ENCODE data around the gene RAB3GAP2.
"Not testable (repeated sequence)": the region's sequence is repeated elsewhere in the genome, so short reads cannot be mapped to it uniquely, and the experiment has no call there.

The RAB3GAP2 gene

DNA sequence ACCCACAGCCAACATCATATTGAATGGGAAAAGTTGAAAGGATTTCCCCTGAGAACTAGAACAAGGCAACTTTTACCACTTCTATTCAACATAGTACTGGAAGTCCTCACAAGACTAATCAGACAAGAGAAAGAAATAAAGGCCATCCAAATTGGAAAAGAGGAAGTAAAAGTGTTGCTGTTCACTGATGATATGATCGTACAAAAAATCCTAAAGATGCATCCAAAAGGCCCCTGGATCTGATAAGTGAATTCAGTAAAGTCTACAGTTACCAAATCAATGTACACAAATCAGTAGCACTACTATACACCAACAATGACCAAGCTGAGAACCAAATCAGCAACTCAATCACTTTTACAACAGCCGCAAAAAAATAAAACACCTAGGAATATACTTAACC lies 28.3 kb downstream of the RAB3GAP2 start:
- no peak overlapping the region for H3K27ac ChIP-seq
- TF ChIP-seq ZFX (IDR thresholded peaks at IDR 0.05; ENCODE audit: borderline replicate concordance) = no peak
- TF ChIP-seq, protein P1, sequence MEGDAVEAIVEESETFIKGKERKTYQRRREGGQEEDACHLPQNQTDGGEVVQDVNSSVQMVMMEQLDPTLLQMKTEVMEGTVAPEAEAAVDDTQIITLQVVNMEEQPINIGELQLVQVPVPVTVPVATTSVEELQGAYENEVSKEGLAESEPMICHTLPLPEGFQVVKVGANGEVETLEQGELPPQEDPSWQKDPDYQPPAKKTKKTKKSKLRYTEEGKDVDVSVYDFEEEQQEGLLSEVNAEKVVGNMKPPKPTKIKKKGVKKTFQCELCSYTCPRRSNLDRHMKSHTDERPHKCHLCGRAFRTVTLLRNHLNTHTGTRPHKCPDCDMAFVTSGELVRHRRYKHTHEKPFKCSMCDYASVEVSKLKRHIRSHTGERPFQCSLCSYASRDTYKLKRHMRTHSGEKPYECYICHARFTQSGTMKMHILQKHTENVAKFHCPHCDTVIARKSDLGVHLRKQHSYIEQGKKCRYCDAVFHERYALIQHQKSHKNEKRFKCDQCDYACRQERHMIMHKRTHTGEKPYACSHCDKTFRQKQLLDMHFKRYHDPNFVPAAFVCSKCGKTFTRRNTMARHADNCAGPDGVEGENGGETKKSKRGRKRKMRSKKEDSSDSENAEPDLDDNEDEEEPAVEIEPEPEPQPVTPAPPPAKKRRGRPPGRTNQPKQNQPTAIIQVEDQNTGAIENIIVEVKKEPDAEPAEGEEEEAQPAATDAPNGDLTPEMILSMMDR (IDR thresholded peaks at IDR 0.05) = no peak

DNA sequence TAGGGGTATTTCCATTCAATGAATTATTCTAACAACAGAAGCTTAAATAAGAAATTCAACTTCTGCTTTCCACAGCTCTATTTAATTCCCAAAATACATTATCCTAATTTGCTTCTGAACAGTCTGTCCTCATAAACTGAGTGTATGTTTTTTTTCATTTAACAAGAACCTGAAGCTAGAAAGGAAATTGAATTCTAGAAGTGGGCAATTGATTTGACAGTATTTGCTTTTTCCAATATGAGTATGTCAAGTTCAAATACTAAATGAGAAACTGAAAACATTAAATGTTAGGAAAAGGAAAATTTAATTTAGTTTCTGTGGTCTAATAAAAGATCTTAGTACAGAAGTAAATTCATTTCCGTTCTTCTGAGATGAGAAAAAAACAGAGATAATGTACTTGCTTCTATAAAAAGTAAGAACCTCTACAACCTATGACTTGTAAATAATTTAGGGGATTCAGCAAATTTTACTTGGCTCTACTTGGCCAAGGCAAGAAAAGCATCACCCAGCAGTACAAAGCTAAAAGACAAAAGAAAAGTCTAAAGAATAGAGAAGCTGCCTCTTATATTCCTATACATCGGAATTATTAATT lies 31.1 kb downstream of the RAB3GAP2 start:
- no peak for TF ChIP-seq ZFX (IDR thresholded peaks at IDR 0.05; ENCODE audit: borderline replicate concordance)
- TF ChIP-seq, protein P1 (IDR thresholded peaks at IDR 0.05) = no peak
- H3K27ac ChIP-seq = no peak overlapping the region

DNA sequence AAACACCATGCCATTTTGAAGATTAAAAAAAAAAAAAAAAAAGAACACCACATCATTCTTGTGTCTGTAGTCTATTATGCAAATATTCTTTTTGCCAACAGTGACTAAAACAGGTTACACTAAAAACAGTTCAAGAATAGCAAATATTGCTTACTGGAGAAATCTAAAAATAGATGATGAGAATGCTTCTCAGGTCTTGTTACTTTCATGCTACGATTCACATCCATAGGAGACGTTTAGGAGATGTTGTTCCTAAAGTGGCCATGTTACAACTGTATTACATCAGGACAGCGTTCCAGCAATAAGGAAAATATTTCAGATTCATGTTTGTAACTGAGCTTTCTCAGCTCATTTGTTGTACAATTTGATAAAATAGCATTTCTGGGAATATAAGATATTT lies 32.3 kb downstream of the RAB3GAP2 start:
- TF ChIP-seq, protein P1 (IDR thresholded peaks at IDR 0.05) = no peak
- no peak for TF ChIP-seq ZFX (IDR thresholded peaks at IDR 0.05; ENCODE audit: borderline replicate concordance)

DNA sequence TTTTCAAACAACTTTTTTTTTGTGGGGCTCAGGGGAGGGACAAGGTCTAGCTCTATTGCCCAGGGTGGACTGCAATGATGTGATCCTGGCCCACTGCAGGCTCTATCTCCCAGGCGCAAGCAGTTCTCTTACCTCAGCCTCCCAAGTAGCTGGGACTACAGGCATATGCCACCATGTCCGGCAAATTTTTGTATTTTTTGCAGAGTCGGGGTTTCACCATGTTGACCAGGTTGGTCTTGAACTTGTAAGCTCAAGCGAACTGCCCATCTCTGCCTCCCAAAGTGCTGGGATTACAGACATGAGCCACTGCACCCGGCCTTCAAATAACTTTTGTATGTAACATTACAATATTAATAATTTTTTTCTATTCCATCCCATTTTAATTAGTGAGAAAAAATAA lies 33.0 kb downstream of the RAB3GAP2 start:
- TF ChIP-seq, protein P1 (IDR thresholded peaks at IDR 0.05) = no peak
- TF ChIP-seq ZFX (IDR thresholded peaks at IDR 0.05; ENCODE audit: borderline replicate concordance) = no peak
- no peak overlapping the region for H3K27ac ChIP-seq

More for the DNA sequence above, 32.3 kb downstream of the RAB3GAP2 start:
- no peak overlapping the region for H3K27ac ChIP-seq

DNA sequence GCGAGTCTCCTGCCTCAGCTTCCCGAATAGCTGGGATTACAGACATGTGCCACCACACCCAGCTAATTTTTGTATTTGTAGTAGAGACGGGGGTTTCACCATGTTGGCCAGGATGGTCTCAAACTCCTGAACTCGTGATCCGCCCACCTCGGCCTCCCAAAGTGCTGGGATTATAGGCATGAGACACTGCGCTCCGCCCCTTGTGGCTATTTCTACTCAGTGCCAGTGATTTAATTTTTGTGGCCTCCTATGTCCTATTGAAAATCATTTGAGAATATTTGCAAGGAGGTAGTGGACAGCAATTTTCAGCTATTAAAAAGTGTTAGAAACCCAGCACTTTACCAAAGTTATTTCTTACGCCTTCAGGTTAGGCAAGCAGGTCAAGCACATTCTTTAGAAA lies 36.0 kb downstream of the RAB3GAP2 start:
- not testable (repeated sequence) for H3K27ac ChIP-seq

DNA sequence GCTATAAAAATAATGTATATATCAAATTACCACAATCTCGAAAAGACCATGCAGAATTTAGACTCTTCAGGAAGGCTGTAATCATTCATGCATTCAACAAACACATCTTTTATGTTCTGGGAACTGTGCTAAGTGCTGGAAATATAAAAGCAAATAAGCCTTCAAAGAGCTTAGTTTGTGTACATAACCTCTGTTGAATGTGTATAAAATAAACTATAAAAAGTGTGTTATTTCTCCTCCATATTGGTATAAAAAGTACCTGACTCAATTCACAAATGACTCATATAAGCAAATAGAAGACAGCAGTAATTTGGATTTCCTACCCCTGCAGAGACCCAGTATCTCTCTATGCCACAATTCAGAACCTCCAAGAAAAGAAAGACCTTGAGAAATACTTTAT lies 36.8 kb downstream of the RAB3GAP2 start:
- TF ChIP-seq ZFX (IDR thresholded peaks at IDR 0.05; ENCODE audit: borderline replicate concordance) = no peak
- TF ChIP-seq, protein P1 (IDR thresholded peaks at IDR 0.05) = no peak
- 0 out of 2 replicates have a peak overlapping the region, but pooled peaks have one; percentile 12 for H3K27ac ChIP-seq

DNA sequence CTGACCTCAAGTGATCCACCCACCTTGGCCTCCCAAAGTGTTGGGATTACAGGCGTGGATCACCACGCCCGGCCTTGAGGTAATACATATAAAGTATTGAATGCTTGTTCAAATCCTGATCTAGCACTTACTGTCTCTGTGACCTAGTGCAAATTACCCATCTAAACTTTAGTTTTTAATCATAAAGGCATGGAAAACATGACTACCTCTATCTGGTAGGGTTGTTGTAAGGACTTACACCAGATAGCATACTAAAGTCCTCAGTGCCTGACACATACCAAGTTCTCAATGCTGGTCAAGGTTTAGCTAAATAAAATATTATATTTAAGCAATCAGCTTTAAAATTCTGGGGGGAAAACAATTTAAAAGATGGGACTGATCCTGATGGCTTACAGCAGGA lies 38.3 kb downstream of the RAB3GAP2 start:
- TF ChIP-seq, protein P1 (IDR thresholded peaks at IDR 0.05) = no peak
- no peak for TF ChIP-seq ZFX (IDR thresholded peaks at IDR 0.05; ENCODE audit: borderline replicate concordance)
- H3K27ac ChIP-seq = no peak overlapping the region

DNA sequence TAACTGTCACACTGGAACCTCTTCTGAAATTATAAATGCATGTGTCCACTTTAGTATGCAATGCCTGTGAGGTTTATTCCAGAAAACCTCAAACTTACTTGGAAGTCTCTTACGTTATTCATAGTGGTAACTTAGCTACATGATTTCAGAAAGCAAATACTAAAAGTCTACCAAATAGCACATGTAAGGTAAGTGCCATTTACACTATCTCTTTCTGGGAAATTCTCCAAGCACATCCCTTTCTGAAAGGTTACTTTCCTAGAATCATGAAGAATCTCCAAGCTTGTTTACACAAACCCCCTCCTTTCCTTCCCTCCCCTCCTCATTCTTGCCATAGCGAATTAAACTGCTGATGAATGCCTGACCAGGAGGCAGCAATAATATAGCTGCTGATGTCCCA lies 42.5 kb downstream of the RAB3GAP2 start:
- TF ChIP-seq, protein P1 (IDR thresholded peaks at IDR 0.05) = no peak
- no peak for TF ChIP-seq ZFX (IDR thresholded peaks at IDR 0.05; ENCODE audit: borderline replicate concordance)

More for the DNA sequence above, 42.5 kb downstream of the RAB3GAP2 start:
- no peak overlapping the region for H3K27ac ChIP-seq

Data from 22Rv1 (cell line).